ENCODE results near the gene PTPRM. TPM values are rescaled to one million over a fixed set of nuclear protein-coding genes. Genes with fewer than 3 reads are reported as not detected.

The PTPRM gene
- total RNA-seq, 1 donor from 2014 or later: 1.00 TPM

GRCh38 chr18:8450898-8451665 lies 884.0 kb downstream of the PTPRM start:
- DNase-seq (no peak), ATAC-seq (ENCODE audit: low read depth) (no peak)
- no peak for TF ChIP-seq CTCF (IDR thresholded peaks at IDR 0.05)
- Mint-ChIP-seq H3K27me3 (peaks cover 3% of the 10 kb centered on the region), H3K4me3 (no peak overlapping the region), H3K27ac (no peak overlapping the region), H3K9me3 (peaks cover 2% of the 10 kb centered on the region), H3K36me3 (ENCODE audit: low read depth) (no peaks in the 10 kb centered on the region), H3K4me1 (no peaks in the 10 kb centered on the region)
- intact Hi-C loops (cut with micrococcal nuclease): no loop called here
- ChIA-PET POLR2A (interaction anchor here (0.6 kb wide), 1 partner anchor 100 kb away, joined by 3 read pairs; no protein-coding TSS in a partner anchor), CTCF (no interaction called here)

DNA sequence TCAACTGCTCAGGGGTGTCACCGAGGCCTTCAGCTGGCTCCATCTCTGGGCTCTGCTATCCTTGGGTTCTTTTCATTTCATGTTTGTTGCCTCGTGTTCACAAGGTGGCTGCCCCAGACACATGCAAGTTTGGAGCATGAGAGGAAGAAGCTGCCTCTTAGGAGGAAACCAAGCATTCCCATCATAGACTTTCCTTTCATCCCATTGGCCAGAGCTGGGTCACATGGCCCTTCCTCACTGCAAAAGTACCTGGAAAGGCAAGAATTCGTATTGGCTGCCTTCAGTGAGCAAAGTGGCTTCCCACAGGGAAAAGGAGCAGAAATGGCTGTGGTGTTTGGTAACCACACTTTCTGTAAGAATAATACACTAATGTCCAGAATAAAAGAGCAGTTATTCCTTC lies 886.4 kb downstream of the PTPRM start:
- POLR2A ChIA-PET: no interaction called here

DNA sequence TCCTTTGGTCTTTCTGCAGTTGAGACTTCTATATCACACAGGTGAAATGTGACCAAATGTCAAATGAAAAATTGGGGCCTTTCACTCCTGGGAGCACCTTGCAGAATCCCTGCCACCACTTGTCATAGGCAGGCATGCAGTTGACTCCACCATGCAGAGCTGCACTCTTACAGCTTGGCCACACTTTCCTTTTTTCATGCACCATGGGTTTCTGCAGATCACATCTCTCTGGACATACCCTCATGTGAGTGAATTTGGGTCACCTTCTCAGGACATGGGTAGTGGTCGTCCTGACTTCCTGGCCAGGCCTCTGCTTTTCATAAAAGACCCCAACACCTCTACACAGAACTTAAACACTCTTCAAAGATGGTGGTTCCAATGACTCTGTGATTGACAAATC lies 887.0 kb downstream of the PTPRM start:
- no peaks in the 10 kb centered on the region for H3K9me3 Mint-ChIP-seq
- H3K4me1 Mint-ChIP-seq: no peaks in the 10 kb centered on the region
- no peak for DNase-seq
- H3K27ac Mint-ChIP-seq: no peak overlapping the region
- no peak overlapping the region for H3K4me3 Mint-ChIP-seq
- no peaks in the 10 kb centered on the region for H3K36me3 Mint-ChIP-seq (ENCODE audit: low read depth)
- TF ChIP-seq CTCF (IDR thresholded peaks at IDR 0.05): no peak
- no peak for ATAC-seq (ENCODE audit: low read depth)
- ChIA-PET CTCF (no interaction called here), POLR2A (no interaction called here)
- H3K27me3 Mint-ChIP-seq: no peaks in the 10 kb centered on the region
- intact Hi-C loops (cut with micrococcal nuclease): no loop called here

More for the DNA sequence above, 886.4 kb downstream of the PTPRM start:
- DNase-seq (no peak), ATAC-seq (ENCODE audit: low read depth) (no peak)
- intact Hi-C loops (cut with micrococcal nuclease): no loop called here
- CTCF ChIA-PET: interaction anchor here (1.4 kb wide), 1 partner anchor 30 kb away, joined by 3 read pairs; no protein-coding TSS in a partner anchor
- Mint-ChIP-seq H3K27ac (no peak overlapping the region), H3K27me3 (no peaks in the 10 kb centered on the region), H3K36me3 (ENCODE audit: low read depth) (no peaks in the 10 kb centered on the region), H3K9me3 (no peaks in the 10 kb centered on the region), H3K4me1 (no peaks in the 10 kb centered on the region), H3K4me3 (no peak overlapping the region)
- TF ChIP-seq CTCF (IDR thresholded peaks at IDR 0.05): no peak

GRCh38 chr18:8455661-8456614 lies 888.8 kb downstream of the PTPRM start:
- no peaks in the 10 kb centered on the region for H3K36me3 Mint-ChIP-seq (ENCODE audit: low read depth)
- no peak for DNase-seq
- ATAC-seq (ENCODE audit: low read depth): no peak
- POLR2A ChIA-PET: no interaction called here
- no peak for TF ChIP-seq CTCF (IDR thresholded peaks at IDR 0.05)
- no peaks in the 10 kb centered on the region for H3K4me1 Mint-ChIP-seq
- intact Hi-C loops (cut with micrococcal nuclease): no loop called here
- no peak overlapping the region for H3K4me3 Mint-ChIP-seq
- H3K27me3 Mint-ChIP-seq: no peaks in the 10 kb centered on the region
- no peaks in the 10 kb centered on the region for H3K9me3 Mint-ChIP-seq
- CTCF ChIA-PET: no interaction called here
- H3K27ac Mint-ChIP-seq: no peak overlapping the region

Measured in activated B cell treated with CpG ODN at 0.5 μM for 24 hours (primary cell).